HepG2 (cell line): ENCODE results near the gene CD248. TPM values are rescaled to one million over a fixed set of nuclear protein-coding genes. Genes with fewer than 3 reads are reported as not detected.

Experiments used
- ATAC-seq: fragments of 200-7000 bp; cut with Tn5 transposase; 3 replicates; pipeline ENCODE4 v1.9.1; 2020; ENCODE audit warnings: mild to moderate bottlenecking, moderate library complexity
- BruUV-seq: library from RNA; stranded (reverse); fragments of 400-500 nt; replicated peaks from 2 replicates; lab custom pipeline; 2021; lab: Mats Ljungman, UMichigan
- CTCF ChIA-PET: fragments of 300-600 bp; formaldehyde crosslinking; extraction: SDS; loops from one replicate; lab custom pipeline; 2021; ENCODE audit warnings: low total read pairs, inconsistent platforms, low intra/inter-chr PET ratio; lab: Yijun Ruan, JAX
- POLR2A ChIA-PET: fragments of 350-600 bp; sonication (Branson Sonifier 250); formaldehyde crosslinking; loops from one replicate; lab custom pipeline; 2020; ENCODE audit warnings: antibody characterized with exemption, inconsistent platforms; lab: Yijun Ruan, JAX
- DNase-seq: peaks from one replicate; pipeline ENCODE4 v3.0.0-alpha.2; 2015; ENCODE audit warnings: low spot score
- FAIRE-seq: peaks from 3 replicates; lab custom pipeline; 2011; peaks lifted over from hg19 to GRCh38; lab: Jason Lieb, UNC
- H2AFZ ChIP-seq: one replicate; pipeline ENCODE4 v1.6.1; 2011; ENCODE audit warnings: low read length, inconsistent platforms
- H3K27ac ChIP-seq: fragments of 300-600 bp; 3 replicates; pipeline ENCODE4 v1.8.0; 2011; ENCODE audit warnings: mixed run types, mild to moderate bottlenecking, mixed read lengths, low read length, inconsistent platforms; ENCODE audit not compliant: insufficient read depth; ENCODE audit errors: extremely low read length
- H3K27me3 ChIP-seq, 2 experiments: fragments of 200-600 bp in 1 of 2; 2 replicates in 1 of 2; 3 replicates in 1 of 2; pipeline versions ENCODE4 v1.6.0 to v1.8.0; 2011; ENCODE audit warnings: low read length in 2 of 2, mild to moderate bottlenecking in 2 of 2, moderate library complexity in 2 of 2, inconsistent platforms in 1 of 2; ENCODE audit not compliant: insufficient read depth in 2 of 2, control insufficient read depth in 1 of 2
- H3K36me3 ChIP-seq, 2 experiments: fragments of 200-600 bp in 1 of 2; replicated peaks in 1 of 2; 2 replicates in 1 of 2; 3 replicates in 1 of 2; pipeline versions ENCODE4 v1.5.1 to v1.8.0; 2011; ENCODE audit warnings: low read length in 2 of 2, inconsistent platforms in 1 of 2; ENCODE audit not compliant: insufficient read depth in 2 of 2, control insufficient read depth in 1 of 2
- H3K4me1 ChIP-seq: 2 replicates; pipeline ENCODE4 v1.5.1; 2012; ENCODE audit warnings: low read length, inconsistent platforms; ENCODE audit not compliant: insufficient read depth
- H3K4me2 ChIP-seq: 2 replicates; pipeline ENCODE4 v1.6.0; 2011; ENCODE audit warnings: low read depth, low read length, inconsistent platforms
- H3K4me3 ChIP-seq, 3 experiments: fragments of 200-600 bp in 1 of 3; sonication (generic), shearing (Covaris generic) in 1 of 3; replicated peaks in 1 of 3; 2 replicates each; pipeline ENCODE4 v1.5.1; 2011 to 2016; ENCODE audit warnings: low read length in 3 of 3, inconsistent platforms in 2 of 3, low read depth in 2 of 3, mild to moderate bottlenecking in 2 of 3, control low read depth in 1 of 3, mixed read lengths in 1 of 3; ENCODE audit not compliant: insufficient read depth in 1 of 3
- H3K79me2 ChIP-seq: one replicate; pipeline ENCODE4 v1.6.1; 2011; ENCODE audit warnings: low read length, inconsistent platforms; ENCODE audit not compliant: insufficient read depth
- H3K9ac ChIP-seq: 2 replicates; pipeline ENCODE4 v1.6.0; 2011; ENCODE audit warnings: mild to moderate bottlenecking, low read depth, low read length, inconsistent platforms; ENCODE audit not compliant: insufficient read depth
- H3K9me3 ChIP-seq: 2 replicates; pipeline ENCODE4 v1.5.1; 2012; ENCODE audit warnings: mild to moderate bottlenecking, low read length
- H4K20me1 ChIP-seq: 2 replicates; pipeline ENCODE4 v1.6.0; 2011; ENCODE audit warnings: inconsistent platforms, mild to moderate bottlenecking, low read length, moderate library complexity; ENCODE audit not compliant: insufficient read depth
- ZNF660 ChIP-seq: sonication (generic); formaldehyde crosslinking; IDR thresholded peaks from 2 replicates; pipeline ENCODE4 v1.5.1; 2020; ENCODE audit warnings: mild to moderate bottlenecking, low read depth, missing genetic modification reagents, borderline replicate concordance
- ZSCAN21 ChIP-seq: sonication (generic); formaldehyde crosslinking; IDR thresholded peaks from 2 replicates; pipeline ENCODE4 v1.8.0; 2022; ENCODE audit warnings: mild to moderate bottlenecking, missing genetic modification reagents, moderate library complexity, borderline replicate concordance
- whole genome bisulfite sequencing: methylation state at CpG from one replicate; pipeline ENCODE4 v1.1.6; 2017; ENCODE audit warnings: low lambda C conversion rate; 5-methylcytosine and 5-hydroxymethylcytosine counted together
- in situ Hi-C: cut with HindIII; loops from 2 replicates; pipeline ENCODE4 v1.10.0; 2017; ENCODE audit warnings: low pct_unique_long_range_greater_than_20kb; ENCODE audit not compliant: extremely low pct_ligation_motif_present
- intact Hi-C: fragments of 100-400 bp; cut with micrococcal nuclease; formaldehyde crosslinking; loops from one replicate; pipeline ENCODE4 v1.10.0; 2022; ENCODE audit not compliant: unreplicated experiment
- polyA plus RNA-seq, 8 experiments: library from polyadenylated mRNA; depleted of rRNA in 3 of 8; stranded (reverse) in 7 of 8; unstranded in 1 of 8; fragments of >200 nt; fragmentation: Illumina TruSeq in 4 of 8; extraction: Trizol in 4 of 8; gene quantifications; 2 replicates each; pipeline versions ENCODE4 v1.2.1 to v1.2.3, GENCODE V29; 2011 to 2016; ENCODE audit warnings: low read depth in 4 of 8, missing spikeins in 1 of 8, mixed read lengths in 1 of 8; ENCODE audit not compliant: insufficient read depth in 1 of 8
- total RNA-seq, 5 experiments: library from RNA; depleted of rRNA; stranded (reverse); fragments of >200 nt; fragmentation: Illumina TruSeq; extraction: Trizol; gene quantifications; 2 replicates each; pipeline ENCODE4 v1.2.3, GENCODE V29; 2016; ENCODE audit warnings: low read depth in 1 of 5
- TF ChIP-seq, protein P1 (sequence below): IDR thresholded peaks from 2 replicates; pipeline ENCODE4 v1.6.1; 2016; ENCODE audit warnings: low read depth, borderline replicate concordance

The CD248 gene
- total and polyA plus RNA-seq, 2 of the 13 experiments (the other 11 are each of a cell fraction or from before 2014, with no cell fraction given): 0.25 to 0.35 TPM

DNA sequence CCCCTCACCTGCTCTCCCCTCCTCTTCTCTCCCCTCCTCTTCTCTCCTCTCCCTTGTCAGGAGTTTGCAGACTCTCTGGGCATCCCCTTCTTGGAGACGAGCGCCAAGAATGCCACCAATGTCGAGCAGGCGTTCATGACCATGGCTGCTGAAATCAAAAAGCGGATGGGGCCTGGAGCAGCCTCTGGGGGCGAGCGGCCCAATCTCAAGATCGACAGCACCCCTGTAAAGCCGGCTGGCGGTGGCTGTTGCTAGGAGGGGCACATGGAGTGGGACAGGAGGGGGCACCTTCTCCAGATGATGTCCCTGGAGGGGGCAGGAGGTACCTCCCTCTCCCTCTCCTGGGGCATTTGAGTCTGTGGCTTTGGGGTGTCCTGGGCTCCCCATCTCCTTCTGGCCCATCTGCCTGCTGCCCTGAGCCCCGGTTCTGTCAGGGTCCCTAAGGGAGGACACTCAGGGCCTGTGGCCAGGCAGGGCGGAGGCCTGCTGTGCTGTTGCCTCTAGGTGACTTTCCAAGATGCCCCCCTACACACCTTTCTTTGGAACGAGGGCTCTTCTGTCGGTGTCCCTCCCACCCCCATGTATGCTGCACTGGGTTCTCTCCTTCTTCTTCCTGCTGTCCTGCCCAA lies 40.7 kb downstream of the CD248 start:
- BruUV-seq: no TSS peak
- Histone ChIP-seq H3K4me1 (peaks cover 31% of the 10 kb centered on the region), H3K27me3 (peaks cover 3 to 9% of the 10 kb centered on the region in 2 experiments; a peak in 3 of 5 replicates), H3K36me3 (peaks cover 23 to 38% of the 10 kb centered on the region in 2 experiments), H3K79me2 (peaks cover under 1% of the 10 kb centered on the region), H3K9me3 (no peaks in the 10 kb centered on the region), H3K27ac (no peak overlapping the region), H2AFZ (no peak overlapping the region), H4K20me1 (0 out of 2 replicates have a peak, but pooled peaks cover 2% of the 10 kb centered on the region), H3K4me2 (no peak overlapping the region), H3K9ac (no peak overlapping the region), H3K4me3 (no peak overlapping the region)
- ChIA-PET POLR2A (no interaction called here), CTCF (no interaction called here)
- intact Hi-C loops (no loop called here), in situ Hi-C loops (no loop called here)
- WGBS: 90% methylated on average over 12 of the region's 14 CpGs
- FAIRE-seq: no peak
- TF ChIP-seq ZSCAN21 (CRISPR knock-in tag): no peak
- no peak for ATAC-seq
- no peak for DNase-seq

DNA sequence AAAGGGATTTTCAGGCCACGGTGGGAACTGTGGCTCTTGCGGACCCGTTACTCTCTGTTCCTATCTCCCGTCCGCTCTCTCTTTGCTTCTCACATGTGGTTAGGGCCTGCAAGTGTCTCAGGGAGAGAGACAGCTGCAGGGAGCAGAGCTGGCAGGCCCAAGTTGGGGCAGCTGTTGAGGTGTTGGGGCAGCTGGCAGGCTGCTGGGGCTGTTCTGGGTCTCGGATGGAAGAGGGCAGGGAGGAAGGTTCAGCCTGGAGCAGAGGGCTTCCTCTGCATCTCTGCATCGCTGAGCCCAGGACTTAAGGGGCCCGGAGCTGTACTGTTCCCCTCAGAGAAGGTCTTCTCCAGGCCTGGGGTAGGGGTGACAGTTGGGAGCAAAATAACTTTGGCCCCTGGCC lies 41.4 kb downstream of the CD248 start:
- intact Hi-C loops (no loop called here), in situ Hi-C loops (no loop called here)
- Histone ChIP-seq H3K9ac (no peak overlapping the region), H4K20me1 (0 out of 2 replicates have a peak, but pooled peaks cover 2% of the 10 kb centered on the region), H3K9me3 (no peaks in the 10 kb centered on the region), H3K4me1 (peaks cover 25% of the 10 kb centered on the region), H3K4me3 (no peak overlapping the region), H3K79me2 (peaks cover 7% of the 10 kb centered on the region), H3K27ac (no peak overlapping the region), H2AFZ (no peak overlapping the region), H3K4me2 (no peak overlapping the region), H3K36me3 (peaks cover 25 to 38% of the 10 kb centered on the region in 2 experiments), H3K27me3 (peaks cover 3 to 9% of the 10 kb centered on the region in 2 experiments; a peak in 3 of 5 replicates)
- POLR2A ChIA-PET: no interaction called here
- DNase-seq (no peak), ATAC-seq (no peak), FAIRE-seq (no peak)
- CTCF ChIA-PET: no interaction called here
- BruUV-seq: no TSS peak
- 100% methylated on average over 7 of the region's 8 CpGs for WGBS
- TF ChIP-seq, protein P1, sequence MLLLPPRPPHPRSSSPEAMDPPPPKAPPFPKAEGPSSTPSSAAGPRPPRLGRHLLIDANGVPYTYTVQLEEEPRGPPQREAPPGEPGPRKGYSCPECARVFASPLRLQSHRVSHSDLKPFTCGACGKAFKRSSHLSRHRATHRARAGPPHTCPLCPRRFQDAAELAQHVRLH (CRISPR knock-in tag): no peak
- no peak for TF ChIP-seq ZNF660 (CRISPR knock-in tag)
